Neural crest cell (in vitro differentiated cells): ENCODE measurements around the gene HIGD2A. TPM values are rescaled to one million over a fixed set of nuclear protein-coding genes. Genes with fewer than 3 reads are reported as not detected.

Source experiments
- DNase-seq: peaks from one replicate; pipeline ENCODE4 v3.0.0; 2021; ENCODE audit warnings: low read depth, mixed read lengths, low spot score
- H3K27ac Mint-ChIP-seq: one replicate; pipeline ENCODE4 v1.8.0; 2021; ENCODE audit warnings: mild to moderate bottlenecking, mixed read lengths; ENCODE audit not compliant: unreplicated experiment
- H3K27me3 Mint-ChIP-seq: 2 replicates; pipeline ENCODE4 v1.8.0; 2021; ENCODE audit warnings: low read depth, mild to moderate bottlenecking, mixed read lengths
- H3K36me3 Mint-ChIP-seq: 2 replicates; pipeline ENCODE4 v1.8.0; 2021; ENCODE audit warnings: low read depth, mild to moderate bottlenecking, mixed read lengths
- H3K4me1 Mint-ChIP-seq: 2 replicates; pipeline ENCODE4 v1.8.0; 2021; ENCODE audit warnings: mixed read lengths
- H3K4me3 Mint-ChIP-seq: one replicate; pipeline ENCODE4 v1.8.0; 2021; ENCODE audit warnings: mild to moderate bottlenecking, mixed read lengths
- H3K9me3 Mint-ChIP-seq: 2 replicates; pipeline ENCODE4 v1.8.0; 2021; ENCODE audit warnings: mixed read lengths
- total RNA-seq: library from RNA; stranded (reverse); gene quantifications from 2 replicates; pipeline ENCODE4 v1.2.1, GENCODE V29; 2021
- TF ChIP-seq, protein P1 (sequence below): fragments of 200-600 bp; sonication (generic); conservative IDR thresholded peaks from 2 replicates; pipeline ENCODE4 v1.5.0; 2021; ENCODE audit warnings: antibody characterized with exemption, mild to moderate bottlenecking

The HIGD2A gene
- total RNA-seq, 1 donor from 2014 or later, result 91.2 TPM

DNA sequence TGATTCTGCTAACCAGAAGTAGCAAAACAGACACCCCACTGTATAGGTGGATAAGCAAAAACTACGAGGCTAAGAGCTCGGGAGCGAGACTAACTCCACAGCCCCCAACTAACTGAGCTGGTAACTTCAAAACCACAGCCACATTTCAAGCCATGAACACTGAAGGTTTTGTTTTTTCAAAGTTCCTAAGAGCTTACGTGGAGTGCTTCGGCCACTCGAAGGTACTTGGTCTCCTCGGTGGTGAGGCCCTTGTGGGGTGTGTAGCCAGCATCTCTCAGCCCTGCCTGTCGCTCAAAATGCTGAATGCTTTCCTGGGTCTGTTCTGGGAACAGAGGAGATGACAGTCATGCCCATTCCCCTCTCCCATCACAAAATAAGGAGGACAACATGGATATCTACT, 38.1 kb upstream of the HIGD2A start:
- DNase-seq, result no peak
- Mint-ChIP-seq H3K27ac (no peak overlapping the region), H3K4me1 (no peaks in the 10 kb centered on the region), H3K36me3 (peaks cover 21% of the 10 kb centered on the region), H3K4me3 (no peak overlapping the region), H3K9me3 (no peaks in the 10 kb centered on the region), H3K27me3 (no peaks in the 10 kb centered on the region)
- TF ChIP-seq, protein P1, sequence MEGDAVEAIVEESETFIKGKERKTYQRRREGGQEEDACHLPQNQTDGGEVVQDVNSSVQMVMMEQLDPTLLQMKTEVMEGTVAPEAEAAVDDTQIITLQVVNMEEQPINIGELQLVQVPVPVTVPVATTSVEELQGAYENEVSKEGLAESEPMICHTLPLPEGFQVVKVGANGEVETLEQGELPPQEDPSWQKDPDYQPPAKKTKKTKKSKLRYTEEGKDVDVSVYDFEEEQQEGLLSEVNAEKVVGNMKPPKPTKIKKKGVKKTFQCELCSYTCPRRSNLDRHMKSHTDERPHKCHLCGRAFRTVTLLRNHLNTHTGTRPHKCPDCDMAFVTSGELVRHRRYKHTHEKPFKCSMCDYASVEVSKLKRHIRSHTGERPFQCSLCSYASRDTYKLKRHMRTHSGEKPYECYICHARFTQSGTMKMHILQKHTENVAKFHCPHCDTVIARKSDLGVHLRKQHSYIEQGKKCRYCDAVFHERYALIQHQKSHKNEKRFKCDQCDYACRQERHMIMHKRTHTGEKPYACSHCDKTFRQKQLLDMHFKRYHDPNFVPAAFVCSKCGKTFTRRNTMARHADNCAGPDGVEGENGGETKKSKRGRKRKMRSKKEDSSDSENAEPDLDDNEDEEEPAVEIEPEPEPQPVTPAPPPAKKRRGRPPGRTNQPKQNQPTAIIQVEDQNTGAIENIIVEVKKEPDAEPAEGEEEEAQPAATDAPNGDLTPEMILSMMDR, result no peak

DNA sequence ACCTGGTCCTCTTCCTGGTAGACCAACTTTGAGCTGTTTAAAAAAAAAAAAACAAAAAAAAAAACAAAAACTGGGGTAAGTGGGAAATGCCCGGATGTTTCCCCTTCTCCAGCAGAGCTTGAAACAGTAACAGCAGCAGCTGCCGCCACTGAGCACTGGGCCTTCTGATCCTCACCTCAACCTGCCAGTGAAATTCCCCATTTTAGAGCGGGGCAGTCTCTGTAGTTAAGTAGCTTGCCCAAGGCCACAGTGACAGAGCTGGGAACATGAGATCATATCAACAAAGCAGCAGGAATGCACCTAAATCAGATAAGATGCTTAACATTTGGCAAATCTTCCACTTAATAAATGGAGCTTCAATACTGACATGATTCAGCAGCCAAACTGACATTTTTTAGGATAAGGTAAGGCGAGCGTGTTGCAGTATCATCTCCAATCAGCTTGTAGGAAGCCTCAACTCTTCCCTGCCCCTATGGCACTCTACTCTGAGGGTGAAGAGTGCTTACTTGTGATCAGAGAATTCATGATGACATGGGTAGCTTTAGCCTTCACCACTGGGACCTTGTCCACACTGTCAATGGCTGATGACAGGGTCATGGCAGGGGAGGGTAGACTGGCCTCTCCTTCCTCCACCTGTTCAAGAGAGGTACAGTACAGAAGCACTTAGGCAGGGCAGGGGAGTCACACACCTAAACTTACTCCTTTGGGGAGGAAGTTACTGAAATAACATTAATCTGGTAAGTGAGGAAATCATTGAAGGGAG, 36.3 kb upstream of the HIGD2A start:
- Mint-ChIP-seq H3K36me3 (peaks cover 21% of the 10 kb centered on the region), H3K27me3 (no peaks in the 10 kb centered on the region), H3K4me1 (peaks cover under 1% of the 10 kb centered on the region), H3K4me3 (no peak overlapping the region), H3K9me3 (no peaks in the 10 kb centered on the region), H3K27ac (no peak overlapping the region)
- DNase-seq, result no peak
- TF ChIP-seq, protein P1, result no peak

DNA sequence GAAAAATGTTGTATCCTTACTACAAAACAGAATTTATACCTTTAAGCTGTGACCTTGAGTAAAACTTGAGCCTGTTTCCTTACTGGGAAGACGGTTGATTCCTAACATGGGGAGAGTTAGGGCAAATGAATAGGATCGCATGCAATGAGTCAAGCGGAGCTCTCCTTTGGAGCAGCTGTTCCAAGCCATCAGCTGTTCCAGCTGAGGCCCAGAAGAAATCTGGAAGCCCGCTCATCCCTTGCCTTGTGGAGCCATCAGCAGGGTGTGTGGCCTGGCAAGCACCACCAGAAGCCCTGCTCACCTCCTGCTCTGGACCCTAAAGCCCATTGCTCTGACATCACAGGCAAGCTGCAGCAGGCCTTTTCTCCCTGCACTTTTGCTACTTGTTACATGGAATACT, 35.0 kb upstream of the HIGD2A start:
- H3K4me1 Mint-ChIP-seq, result peaks cover 10% of the 10 kb centered on the region
- no peak overlapping the region for H3K27ac Mint-ChIP-seq
- H3K4me3 Mint-ChIP-seq, result no peak overlapping the region
- DNase-seq, result no peak
- H3K36me3 Mint-ChIP-seq, result peaks cover 17% of the 10 kb centered on the region
- no peaks in the 10 kb centered on the region for H3K9me3 Mint-ChIP-seq
- TF ChIP-seq, protein P1, result no peak
- H3K27me3 Mint-ChIP-seq, result no peaks in the 10 kb centered on the region

DNA sequence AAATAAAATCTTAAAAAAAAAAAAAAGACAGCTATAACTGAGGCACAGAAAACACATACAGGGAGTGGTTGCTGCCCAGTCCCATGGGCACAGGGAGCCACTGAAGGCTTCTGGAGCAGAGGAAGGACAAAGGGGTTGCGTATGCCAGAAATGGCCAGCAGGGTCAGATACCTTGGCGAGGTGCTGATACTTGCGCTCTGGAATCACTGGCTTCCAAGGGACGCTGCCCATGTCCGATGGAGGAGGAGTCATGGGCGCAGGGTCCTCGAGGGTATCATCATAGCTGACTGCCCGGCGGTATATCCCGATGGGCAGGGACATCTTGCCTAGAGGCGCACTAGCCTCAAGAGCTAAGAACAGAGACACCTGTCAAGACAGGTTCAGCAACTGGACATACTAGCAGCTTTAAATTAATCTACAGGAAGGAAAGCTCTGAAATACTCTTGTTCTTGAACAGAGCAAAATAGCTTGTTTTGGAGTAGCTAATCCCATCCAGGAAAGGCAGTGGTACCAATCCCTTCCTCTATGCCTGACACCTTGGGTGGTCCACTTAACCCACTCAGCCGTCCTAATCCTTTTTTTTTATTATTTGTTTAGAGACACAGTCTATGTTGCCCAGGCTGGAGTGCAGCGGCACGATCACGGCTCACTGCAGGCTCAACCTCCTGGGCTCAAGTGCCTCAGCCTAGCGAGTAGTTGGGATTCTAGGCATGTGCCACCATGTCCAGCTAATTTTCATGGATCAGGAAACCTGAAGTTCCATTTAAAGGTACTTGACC, 33.0 kb upstream of the HIGD2A start:
- Mint-ChIP-seq H3K36me3 (peaks cover 6% of the 10 kb centered on the region), H3K4me3 (no peak overlapping the region)

DNA sequence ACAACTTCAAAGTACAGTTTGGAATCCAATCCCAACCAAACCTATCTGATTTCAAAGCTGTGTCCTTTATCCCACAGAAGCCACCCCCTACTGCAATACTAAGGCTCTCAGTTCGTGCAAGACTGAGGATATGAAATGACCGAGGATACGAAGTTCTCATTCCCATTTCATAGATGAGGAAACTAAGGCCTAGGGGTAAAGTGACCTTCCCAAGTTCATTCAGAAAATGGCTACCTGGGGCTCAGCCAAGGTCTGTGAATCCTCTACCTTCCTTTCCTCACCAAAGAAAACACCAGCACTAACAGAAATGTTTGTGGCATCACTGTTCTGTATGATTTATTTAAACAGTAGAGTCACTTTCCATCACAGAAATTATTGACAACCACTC, 32.4 kb upstream of the HIGD2A start:
- H3K27ac Mint-ChIP-seq, result no peak overlapping the region
- H3K36me3 Mint-ChIP-seq, result peaks cover 6% of the 10 kb centered on the region
- H3K4me1 Mint-ChIP-seq, result peaks cover 18% of the 10 kb centered on the region
- no peak for DNase-seq
- H3K9me3 Mint-ChIP-seq, result no peaks in the 10 kb centered on the region
- TF ChIP-seq, protein P1, result no peak
- H3K27me3 Mint-ChIP-seq, result no peaks in the 10 kb centered on the region
- no peak overlapping the region for H3K4me3 Mint-ChIP-seq

More for the DNA sequence above, 33.0 kb upstream of the HIGD2A start:
- peaks cover 18% of the 10 kb centered on the region for H3K4me1 Mint-ChIP-seq
- TF ChIP-seq, protein P1, result peak; percentile 35
- no peak overlapping the region for H3K27ac Mint-ChIP-seq
- no peak for DNase-seq
- H3K27me3 Mint-ChIP-seq, result no peaks in the 10 kb centered on the region
- H3K9me3 Mint-ChIP-seq, result no peaks in the 10 kb centered on the region
